Activated T-helper 1 cell treated with anti-CD3 and anti-CD28 coated beads, Interleukin-2, amount 50 U/mL, for 16 hours (primary cell): ENCODE measurements around the gene FMN1.

Experiments
- DNase-seq, 2 donors: peaks; one replicate each; pipeline ENCODE4 v3.0.0-alpha.2; 2020; ENCODE audit warnings: low read depth in 1 of 2, low spot score in 1 of 2

The FMN1 gene

DNA sequence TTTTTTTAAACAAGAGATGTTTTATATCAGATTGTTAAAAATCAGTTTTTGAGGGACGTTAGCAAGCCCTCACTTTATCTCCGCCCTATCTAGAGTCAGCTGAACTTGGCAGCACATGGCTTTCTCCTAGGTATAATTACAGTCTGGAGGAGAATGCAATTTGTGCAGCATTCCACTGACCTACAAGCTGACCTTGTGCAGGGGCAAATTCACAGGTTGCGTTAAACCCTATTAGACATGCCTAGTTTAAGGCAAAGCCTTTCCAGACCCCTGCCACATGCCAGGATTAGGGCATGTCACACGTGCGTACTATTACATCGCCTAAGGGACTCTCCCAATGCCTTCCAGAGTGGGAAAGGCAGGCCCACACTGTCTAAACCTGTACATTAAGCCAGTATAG, 252.7 kb downstream of the FMN1 start:
- no peak for DNase-seq

DNA sequence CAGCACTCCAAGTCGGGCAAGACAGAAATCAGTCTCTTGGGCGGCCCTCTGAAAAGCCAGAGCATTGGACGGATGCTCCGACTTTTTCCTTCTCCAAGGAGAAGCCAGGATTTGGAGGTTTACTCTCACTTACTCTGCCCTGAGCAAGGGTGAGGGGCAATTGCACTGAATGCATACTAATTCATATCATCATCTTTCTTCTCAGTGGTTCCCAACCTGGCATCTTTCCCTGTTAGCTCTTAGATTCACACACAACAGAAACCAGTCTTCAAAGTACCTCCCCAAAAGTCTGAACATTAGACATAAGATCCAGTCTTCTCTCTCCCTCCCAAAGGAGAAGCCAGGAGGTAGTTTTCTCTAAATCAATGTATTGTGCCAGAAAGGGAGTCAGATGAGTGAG, 257.5 kb downstream of the FMN1 start:
- no peak for DNase-seq

DNA sequence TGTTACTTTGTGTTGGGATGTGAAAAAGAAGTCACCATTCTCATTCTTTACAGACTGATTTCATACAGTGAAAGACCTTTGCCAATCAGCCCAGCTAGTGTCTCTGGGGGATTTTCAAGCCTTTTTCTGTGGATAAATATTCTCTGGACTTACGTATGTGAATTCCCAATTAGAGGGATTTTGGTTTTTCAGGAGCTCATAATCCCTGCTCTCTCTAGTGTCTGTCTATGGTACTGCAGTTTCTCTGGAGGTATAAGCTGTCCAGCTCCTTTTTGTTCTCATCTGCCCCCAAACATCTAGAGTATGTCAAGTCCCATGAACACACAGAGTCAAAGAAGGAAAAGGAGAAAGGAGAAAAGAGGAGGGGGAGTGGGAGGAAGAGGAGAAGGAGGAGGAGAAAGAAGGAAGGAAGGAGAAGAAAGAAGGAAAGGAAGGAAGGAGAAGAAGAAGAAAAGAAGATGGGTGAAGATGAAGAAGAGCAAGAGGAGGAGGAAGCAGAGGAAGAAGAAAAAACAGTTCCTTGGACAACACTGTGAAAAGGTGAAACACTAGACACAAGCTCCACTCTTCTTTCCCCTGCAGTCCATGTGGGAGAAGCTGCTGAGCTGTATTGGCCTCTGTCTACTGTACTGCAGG, 258.1 kb downstream of the FMN1 start:
- no peak for DNase-seq

DNA sequence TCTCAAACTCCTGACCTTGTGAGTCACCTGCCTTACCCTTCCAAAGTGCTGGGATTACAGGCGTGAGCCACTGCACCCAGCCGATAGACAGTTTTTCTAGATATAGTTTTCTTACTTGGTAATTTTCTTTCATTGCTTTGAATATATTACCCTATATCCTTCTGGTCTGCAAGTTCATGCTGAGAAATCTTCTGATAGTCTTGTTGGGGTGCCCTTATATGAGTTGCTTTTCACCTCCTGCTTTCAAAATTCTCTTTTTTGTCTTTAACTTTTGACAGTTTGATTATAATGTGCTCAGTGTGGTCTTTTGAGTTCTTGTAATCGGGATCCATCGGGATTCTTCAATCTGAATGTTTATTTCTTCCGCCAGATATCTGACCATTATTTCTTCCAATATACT, 259.4 kb downstream of the FMN1 start:
- no peak for DNase-seq

DNA sequence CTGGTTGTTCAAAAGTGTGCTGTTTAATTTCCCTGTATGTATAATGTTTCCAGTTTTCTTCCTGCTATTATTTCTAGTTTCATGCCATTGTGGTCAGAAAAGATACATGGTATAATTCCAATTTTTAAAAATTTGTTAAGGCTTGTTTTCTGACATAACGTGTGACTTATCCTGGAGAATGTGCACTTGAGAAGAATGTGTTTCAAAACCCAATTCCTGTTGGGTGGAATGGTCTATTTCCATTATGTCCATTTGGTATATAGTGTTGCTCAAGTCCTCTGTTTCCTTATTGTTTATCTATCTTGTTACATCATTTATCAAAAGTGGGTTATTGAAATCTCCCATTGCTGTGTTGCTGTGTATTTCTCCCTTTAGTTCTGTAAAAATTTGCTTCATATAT, 261.3 kb downstream of the FMN1 start:
- DNase-seq, result no peak

DNA sequence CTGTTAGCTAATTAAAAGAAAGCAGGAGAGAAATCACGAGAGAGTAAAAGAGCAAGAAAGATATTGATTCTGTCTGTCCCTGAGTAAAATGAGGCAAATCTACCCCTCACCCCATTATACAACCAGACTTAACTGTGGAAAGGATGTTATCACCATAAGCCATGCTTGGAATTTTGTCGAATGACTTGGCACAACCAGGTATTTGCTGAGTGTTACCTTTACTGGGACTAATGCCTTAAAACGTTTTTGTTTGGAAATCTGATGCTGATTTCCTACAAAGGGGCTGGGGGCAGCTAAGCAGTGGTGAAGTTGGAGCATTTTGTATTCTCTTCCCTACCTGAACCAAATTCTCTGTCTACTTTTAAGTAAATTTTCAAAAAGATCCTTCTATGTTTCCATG, 265.6 kb downstream of the FMN1 start:
- DNase-seq, result no peak

DNA sequence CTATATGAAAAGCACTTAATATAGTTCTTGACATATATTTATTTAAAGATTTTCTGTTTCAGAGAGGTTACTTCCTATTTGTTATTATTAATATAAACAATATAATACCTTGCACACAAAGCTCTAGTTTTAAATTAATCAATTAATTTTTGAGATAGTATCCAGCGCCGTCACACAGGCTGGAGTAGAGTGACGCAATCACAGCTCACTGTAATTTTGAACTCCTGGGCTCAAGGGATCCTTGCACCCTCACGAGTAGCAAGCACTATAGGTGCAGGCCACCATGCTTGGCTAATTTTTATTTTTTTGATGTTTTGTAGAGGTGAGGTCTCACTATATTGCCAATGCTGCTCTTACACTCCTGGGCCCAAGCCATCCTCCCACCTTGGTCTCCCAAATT, 267.4 kb downstream of the FMN1 start:
- no peak for DNase-seq

DNA sequence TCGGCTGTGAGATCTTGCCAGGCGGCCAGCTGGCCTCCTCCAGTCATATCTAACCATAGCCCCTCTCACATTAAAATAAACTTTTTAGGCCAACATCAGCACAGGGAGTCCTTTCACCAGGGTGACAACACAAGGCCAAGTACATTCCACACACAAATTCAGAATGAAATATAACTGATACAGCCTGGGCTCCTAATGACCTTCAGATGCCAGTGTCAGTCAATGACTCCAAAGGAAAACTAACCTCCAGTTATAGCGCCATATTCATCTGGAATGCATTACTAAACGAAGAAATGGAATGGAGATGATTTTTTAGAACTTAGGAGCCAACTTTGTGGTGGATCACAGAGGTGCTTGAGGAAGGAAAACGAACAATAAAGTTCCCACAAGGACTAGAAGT, 271.3 kb downstream of the FMN1 start:
- no peak for DNase-seq

DNA sequence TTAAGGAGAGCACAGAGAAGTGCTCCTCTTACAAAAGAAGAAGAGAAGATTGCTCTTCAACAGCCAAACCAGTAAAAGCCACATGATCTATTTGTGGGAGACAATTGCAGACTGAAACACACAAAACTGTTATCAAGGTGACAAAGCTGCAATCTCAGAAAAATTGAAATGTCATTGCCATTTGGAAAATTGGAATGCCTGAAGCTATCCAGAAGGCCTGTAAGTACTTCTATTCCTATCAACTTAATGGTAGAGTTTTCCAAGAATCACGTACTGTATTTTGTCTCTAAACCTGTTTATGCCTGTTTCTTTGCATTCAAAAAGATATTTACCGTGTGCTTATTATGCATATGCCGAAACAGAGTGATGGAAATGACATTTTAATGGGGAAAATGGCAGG, 272.0 kb downstream of the FMN1 start:
- no peak for DNase-seq

DNA sequence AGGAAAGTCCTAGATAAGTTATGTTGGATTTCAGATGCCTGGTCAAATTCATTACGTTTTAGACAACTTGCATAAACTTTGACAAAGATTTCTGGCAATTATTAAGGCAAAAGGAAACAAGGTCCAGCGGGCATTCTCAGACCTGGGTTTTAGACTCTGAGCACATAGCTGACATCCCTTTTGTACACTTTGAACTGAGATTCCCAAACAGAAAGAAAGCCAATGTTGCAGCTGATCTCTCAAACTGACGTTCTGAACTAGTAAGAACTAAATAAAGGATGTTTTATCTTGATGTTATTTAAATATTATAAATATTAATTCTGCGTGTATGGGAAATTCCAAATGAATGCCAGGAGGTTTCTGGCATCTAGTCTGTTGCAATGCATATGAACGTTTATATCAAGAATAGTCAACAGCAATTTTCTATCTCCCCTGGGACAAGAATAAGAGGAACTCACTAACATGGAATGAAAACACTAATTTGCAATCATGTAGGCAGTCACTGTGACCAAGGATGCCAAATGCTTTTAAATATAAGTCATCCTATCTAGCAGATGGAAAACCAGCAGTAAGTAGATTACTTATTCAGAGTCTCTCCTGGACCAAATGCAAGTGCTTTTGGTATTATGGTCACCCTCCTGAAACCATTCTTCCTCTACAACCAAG, 274.6 kb downstream of the FMN1 start:
- DNase-seq, result no peak

DNA sequence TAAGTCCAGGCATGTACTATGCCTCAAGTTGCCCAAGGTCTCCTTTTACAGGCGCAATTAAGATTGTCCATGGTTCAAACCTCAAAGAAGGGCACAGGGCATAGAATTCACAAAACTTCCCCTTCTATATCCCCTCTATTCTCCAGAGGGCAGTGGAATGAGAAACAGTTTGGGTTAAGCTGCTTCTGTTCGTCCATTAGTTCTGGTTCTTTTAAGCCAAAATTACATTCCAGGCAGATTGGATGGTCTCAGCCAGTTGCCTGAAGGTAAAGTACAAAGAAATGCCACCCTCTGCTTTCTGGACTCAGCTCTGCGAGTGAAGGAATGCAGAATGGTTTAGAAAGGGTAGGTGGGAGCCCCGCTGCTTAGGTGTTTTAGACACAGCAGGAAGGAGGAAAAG, 276.0 kb downstream of the FMN1 start:
- DNase-seq, result no peak

DNA sequence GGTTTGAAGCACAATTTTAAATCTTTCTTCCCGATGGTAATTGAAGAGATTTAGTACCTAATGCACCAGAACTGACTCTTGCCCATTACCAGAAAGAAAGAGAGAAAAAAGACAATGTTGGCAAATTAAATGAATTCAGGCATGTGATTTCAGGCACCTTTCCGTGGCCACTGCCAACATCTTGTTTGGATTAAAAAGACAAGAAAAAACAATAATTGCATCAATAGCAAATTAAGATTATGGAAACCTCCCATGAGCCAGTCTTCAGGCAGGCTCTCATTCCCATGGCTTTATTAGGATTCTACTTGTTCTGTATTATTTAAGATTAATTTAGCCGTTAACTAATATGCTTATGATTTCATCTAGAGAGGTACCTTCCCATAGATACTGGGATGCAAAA, 283.7 kb downstream of the FMN1 start:
- DNase-seq, result no peak

DNA sequence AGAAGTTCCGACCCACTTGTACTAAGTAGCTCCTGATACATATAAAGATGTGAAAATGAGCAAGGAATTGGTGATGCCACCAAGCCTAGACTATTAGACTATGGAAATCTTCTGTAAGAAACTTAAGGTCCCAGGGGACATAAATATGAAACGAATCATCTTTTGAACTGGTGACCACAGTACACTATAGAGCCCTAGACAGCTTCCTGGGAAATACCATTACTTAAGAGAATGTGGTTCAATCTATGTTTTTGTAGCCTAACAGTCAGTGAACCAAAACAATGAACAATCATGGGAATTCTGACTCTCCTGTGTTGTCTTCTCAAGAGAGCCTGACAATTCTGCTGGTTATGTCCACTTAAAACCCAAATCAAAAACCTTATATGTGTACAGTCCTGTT, 285.1 kb downstream of the FMN1 start:
- no peak for DNase-seq

DNA sequence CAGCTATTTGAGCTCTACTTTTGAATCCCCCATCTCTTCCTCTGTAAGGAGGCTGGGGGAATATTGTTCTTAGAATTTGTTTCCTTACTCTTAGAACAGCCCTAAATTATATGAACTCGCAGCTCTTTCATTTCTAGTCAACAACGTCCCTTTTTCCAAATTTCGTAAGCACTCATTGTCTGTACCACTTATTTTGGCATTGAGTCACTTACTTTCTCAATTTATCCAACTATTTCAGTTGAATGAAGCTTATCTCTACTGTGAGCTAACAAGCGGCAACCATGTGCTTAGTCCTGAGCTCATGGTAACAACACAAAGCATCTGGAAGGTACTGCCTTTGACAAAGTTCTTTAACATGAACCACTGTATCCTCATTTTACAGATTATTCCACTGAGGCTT, 285.6 kb downstream of the FMN1 start:
- no peak for DNase-seq

DNA sequence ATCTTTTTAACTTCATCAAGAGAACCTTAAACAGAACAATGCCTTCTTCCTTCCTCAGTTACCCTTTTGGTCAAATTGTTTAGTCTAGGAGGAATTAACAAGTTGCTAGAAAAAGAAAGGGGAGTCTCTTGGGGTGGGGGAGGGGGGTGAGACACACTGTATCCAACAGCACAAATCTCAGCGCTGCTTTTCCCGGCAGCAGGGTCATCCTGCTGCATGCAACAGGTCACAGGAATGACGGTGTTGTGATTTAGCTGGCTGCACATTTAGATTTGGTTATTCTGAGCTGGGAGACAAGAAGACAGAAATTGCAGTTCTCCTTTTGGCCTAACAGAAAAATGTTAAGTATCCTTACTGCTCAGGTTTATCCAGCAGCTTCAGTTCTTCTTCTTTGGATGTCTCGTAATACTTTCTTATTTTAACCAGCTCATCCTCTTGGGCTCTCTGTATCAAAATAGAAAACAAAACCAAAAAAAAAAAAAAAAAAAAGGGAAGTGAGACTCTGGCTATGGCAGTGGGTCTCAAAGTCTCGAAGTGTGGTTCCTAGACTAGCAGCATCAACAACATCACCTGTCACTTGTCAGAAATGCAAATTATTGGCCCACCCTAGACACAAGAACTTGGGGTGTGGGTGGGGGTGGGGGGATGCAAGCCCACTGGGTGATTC, 286.2 kb downstream of the FMN1 start:
- DNase-seq, result no peak

DNA sequence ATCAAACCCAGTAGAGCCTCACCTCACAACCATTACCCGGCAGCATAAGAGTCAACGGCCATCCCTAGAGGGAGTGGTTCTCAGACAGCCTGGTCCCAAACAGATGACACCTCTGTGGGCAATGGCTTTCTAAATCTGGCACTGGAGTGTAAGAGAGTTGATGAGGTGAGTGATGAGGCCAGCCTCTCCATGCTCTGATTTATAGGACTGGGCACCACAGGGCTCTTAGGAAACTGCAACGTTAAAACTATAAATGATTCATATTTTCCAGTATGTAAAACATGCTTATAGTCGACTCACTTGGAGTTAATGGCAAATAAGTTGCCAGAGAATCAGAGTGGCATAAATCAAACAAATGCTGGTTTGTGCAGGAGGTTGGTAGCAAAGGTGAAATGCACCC, 289.0 kb downstream of the FMN1 start:
- no peak for DNase-seq

DNA sequence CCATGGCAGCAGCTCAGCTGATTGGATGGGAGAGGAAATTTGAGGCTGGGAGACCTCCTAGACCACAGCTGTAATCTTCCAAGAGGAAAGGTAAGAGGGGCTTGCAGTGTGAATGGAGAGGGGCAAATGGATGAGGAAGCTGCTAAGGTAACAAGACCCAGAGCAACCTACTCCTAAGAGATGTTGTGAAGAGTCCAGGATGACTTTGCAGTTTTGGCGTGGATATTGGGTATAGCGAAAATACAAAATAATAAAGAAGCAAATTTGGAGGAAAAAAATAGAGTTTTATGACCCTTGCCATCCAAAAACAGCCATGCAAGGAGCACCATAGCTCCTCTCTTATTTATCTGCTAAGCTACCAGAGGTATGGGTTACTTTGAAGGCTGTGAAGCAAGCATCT, 290.1 kb downstream of the FMN1 start:
- no peak for DNase-seq

DNA sequence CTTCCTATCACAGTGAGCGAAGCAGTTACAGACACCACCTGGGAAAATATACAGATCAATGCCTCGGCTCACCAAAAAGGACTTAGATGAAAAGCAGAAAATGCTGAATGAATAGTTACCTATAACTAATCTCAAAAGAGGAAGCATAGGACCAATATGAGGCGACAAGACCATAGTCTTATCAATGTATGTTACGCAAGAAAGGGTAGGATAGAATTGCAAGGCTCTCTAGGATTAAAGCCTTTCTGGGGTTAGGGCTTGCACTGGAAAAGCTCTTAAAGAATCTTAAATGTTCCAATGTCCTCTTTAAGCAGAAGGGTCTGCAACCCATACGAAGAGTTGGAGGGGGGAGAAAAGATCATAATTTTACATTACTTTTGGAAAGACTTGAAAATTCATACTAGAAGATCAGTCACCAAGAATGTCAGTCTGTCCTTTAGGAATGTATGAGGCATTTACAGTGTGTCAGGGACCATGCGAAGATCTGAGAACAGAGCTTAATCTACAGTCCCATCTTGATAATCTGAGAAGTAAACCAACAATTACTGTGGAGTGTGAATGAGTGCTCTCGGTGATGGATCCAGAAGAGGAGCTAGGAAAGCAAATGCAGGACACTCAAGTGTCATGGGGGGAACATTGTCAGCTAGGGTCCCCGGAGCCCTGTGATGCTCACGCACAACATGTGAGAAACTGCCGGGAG, 290.8 kb downstream of the FMN1 start:
- DNase-seq, result no peak

DNA sequence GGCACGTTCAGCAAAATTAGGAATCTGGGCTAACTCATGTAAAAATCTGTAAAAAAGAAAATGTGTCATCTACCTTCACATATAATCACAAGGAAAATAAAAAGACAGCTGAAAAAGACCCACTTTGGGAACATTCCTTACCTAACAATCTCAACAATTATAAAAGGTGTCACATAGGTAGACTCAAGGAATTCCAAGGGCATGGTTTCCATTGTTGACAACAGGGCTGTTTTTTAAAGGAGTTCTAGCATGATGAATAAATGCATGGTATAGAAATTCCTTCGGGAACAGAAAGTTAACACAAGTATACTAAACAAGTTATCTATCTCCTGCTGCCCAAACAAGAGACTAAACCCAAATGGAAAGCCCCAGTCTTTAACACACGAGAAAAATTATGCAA, 292.5 kb downstream of the FMN1 start:
- DNase-seq, result no peak

DNA sequence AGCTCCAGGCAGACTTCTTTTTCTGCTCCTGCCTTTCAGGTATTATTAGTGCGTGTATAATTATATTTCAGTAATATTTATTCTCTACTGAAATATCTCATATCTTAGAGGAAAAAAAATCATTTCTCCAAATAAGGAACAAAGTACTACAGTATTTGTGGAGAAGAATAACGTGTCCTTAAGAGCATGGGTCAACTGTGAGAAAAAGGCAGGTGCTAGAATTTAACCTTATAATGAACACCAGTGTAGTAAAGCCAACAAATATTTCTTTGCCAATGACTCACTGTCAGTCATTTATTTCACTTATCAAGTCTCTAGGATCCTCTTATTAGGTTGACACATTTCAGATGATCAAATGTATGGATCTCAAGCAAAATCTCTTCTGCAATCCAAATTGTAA, 293.3 kb downstream of the FMN1 start:
- DNase-seq, result no peak

DNA sequence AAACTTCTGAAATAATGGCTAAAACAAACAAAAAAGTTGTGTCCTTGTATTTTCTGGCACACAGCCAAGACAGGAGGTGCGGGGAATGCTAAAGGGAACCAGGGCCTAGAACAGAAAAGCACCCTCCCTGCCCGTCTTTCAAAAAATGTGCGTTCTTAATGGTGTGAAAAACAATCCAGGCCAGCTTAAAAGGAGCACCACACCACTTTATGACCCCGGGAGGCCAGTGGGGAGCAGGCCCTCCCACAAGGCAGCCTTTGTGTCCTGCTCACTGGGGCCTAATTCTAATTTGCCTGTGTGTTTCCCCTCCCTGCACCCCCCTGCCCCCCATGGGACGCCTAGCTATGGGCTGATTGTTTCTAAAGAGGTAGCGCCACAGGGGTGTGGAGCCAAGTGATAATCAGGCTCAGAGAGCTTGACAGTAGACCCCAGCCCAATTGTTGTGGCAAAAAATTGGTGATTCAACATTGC, 295.4 kb downstream of the FMN1 start:
- DNase-seq, result no peak

DNA sequence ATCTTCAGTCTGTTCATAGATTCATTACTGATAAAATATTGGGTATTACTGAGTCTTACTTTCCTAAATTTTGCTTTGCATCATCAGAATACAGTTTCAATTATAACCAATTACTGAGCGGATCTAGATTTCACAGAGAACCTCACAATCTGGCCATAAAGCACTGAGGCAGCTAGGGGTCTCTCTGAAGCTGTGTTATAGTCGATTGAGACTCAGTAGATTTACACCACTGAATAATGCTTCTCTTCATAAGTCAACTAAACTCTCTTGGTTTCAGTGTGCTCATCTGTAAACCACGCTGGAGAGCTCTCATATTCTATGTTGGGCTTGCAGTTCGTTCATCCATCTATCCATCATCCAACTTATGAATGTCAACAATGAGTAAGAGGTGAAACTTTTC, 296.1 kb downstream of the FMN1 start:
- no peak for DNase-seq
